Stimulated activated memory B cell treated with anti-CD40 and anti-IgM and Interleukin-4, amounts not matched to agents 10 μg/mL and 1 μg/mL and 100 μg/mL, for 72 hours (primary cell): ENCODE measurements around the gene PLAAT4.
A peak's percentile ranks its signal among the peaks of the same experiment; 100 is the strongest.
"Not testable (repeated sequence)": the region's sequence is repeated elsewhere in the genome, so short reads cannot be mapped to it uniquely, and the experiment has no call there.

Experiments
- ATAC-seq: fragments of 150-1000 bp; cut with Tn5 transposase; 2 replicates; pipeline ENCODE4 v1.10.0; 2021
- H3K27ac Mint-ChIP-seq: one replicate; pipeline ENCODE4 v1.8.0; 2022; ENCODE audit warnings: mild to moderate bottlenecking, mixed read lengths
- H3K27me3 Mint-ChIP-seq: one replicate; pipeline ENCODE4 v1.8.0; 2022; ENCODE audit warnings: mixed read lengths
- H3K36me3 Mint-ChIP-seq: one replicate; pipeline ENCODE4 v1.8.0; 2022; ENCODE audit warnings: mixed read lengths
- H3K4me1 Mint-ChIP-seq: one replicate; pipeline ENCODE4 v1.8.0; 2022; ENCODE audit warnings: mixed read lengths
- H3K4me3 Mint-ChIP-seq: one replicate; pipeline ENCODE4 v1.8.0; 2022; ENCODE audit warnings: mild to moderate bottlenecking, moderate library complexity, mixed read lengths
- H3K9me3 Mint-ChIP-seq: one replicate; pipeline ENCODE4 v1.8.0; 2022; ENCODE audit warnings: mixed read lengths

The PLAAT4 gene

DNA sequence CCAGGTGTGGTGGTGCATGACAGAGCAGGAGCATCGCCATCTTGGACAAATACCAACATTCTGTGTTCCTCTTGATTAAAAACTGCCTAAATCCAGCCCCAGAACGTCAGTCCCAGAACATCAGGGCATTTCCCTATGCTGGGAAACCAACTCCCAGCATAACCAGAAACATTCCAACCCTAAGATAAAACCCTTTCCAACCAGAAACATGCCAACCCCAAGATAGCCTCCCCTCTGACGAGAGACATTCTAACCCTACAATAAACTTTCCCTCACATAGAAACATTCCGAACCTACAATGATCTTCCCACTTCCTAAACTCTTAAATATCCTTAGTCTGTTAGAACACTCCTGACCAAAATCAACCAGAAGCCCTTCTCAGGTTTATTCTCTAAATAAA lies 11.6 kb downstream of the PLAAT4 start:
- H3K27me3 Mint-ChIP-seq, result peaks cover 15% of the 10 kb centered on the region
- H3K4me3 Mint-ChIP-seq, result no peak overlapping the region
- peaks cover 31% of the 10 kb centered on the region for H3K4me1 Mint-ChIP-seq
- no peaks in the 10 kb centered on the region for H3K9me3 Mint-ChIP-seq
- ATAC-seq, result no peak
- peaks cover 9% of the 10 kb centered on the region for H3K36me3 Mint-ChIP-seq
- H3K27ac Mint-ChIP-seq, result no peak overlapping the region

DNA sequence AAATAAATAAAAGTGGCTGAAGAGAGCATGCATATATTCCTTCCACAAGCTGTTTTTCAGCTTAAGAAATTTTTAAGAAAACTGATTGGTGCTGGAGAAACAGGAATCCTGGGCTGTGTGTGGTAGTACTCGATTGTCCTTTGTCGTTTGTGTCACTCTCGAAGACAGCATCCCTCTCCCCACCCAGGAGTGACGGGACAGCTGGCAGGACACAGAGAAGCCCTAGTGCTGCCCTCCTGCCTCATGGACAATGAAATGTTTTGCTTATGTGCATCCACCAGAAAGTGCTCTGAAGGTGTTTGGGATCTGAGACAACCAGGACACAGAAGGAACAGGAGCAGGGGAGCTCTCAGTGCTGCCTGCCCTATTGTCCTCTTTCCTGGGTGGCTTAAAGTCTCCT lies 12.8 kb downstream of the PLAAT4 start:
- no peak for ATAC-seq
- peaks cover 15% of the 10 kb centered on the region for H3K27me3 Mint-ChIP-seq
- peaks cover 28% of the 10 kb centered on the region for H3K4me1 Mint-ChIP-seq
- H3K36me3 Mint-ChIP-seq, result peaks cover 9% of the 10 kb centered on the region
- no peak overlapping the region for H3K4me3 Mint-ChIP-seq
- no peak overlapping the region for H3K27ac Mint-ChIP-seq
- no peaks in the 10 kb centered on the region for H3K9me3 Mint-ChIP-seq

DNA sequence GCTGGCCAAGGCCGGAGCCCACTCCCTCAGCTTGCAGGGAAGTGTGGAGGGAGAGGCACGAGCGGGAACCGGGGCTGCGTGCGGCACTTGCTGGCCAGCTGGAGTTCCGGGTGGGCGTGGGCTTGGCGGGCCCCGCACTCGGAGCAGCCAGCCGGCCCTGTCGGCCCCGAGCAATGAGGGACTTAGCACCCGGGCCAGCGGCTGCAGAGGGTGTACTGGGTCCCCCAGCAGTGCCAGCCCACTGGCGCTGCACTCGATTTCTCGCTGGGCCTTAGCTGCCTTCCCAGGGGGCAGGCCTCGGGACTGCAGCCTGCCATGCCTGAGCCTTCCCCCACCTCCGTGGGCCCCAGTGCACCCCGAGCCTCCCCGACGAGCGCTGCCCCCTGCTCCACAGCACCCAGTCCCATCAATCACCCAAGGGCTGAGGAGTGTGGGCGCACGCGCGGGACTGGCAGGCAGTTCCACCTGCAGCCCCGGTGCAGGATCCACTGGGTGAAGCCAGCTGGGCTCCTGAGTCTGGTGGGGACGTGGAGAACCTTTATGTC lies 13.6 kb downstream of the PLAAT4 start:
- not testable (repeated sequence) for H3K4me3 Mint-ChIP-seq, H3K9me3 Mint-ChIP-seq, H3K27ac Mint-ChIP-seq, H3K36me3 Mint-ChIP-seq, ATAC-seq
- H3K27me3 Mint-ChIP-seq, result peaks cover 15% of the 10 kb centered on the region
- peaks cover 26% of the 10 kb centered on the region for H3K4me1 Mint-ChIP-seq

DNA sequence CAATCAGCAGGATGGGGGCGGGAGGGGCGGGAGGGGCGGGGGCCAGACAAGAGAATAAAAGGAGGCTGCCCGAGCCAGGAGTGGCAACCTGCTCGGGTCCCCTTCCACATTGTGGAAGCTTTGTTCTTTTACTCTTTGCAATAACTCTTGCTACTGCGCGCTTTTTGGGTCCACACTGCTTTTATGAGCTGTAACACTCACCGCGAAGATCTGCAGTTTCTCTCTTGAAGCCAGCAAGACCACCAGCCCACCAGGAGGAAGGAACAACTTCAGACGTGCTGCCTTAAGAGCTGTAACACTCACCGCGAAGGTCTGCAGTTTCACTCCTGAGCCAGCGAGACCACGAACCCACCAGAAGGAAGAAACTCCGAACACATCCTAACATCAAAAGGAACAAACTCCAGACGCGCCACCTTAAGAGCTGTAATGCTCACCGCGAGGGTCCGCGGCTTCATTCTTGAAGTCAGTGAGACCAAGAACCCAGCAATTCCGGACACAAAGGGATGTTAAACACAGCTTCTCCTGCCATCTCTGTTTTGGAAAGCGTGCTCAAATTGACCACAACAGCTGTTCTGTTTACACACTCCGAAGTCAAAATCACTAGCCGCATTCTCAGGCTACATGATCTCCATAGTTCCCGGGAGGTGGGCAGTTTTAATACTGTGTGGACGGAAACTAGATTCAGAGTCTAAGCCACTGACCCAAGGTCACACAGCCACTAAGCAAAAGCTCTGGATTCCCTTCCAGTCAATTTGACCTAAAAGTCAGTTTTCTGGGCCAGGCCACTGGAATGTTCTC lies 14.7 kb downstream of the PLAAT4 start:
- Mint-ChIP-seq H3K36me3 (peaks cover 9% of the 10 kb centered on the region), H3K27me3 (peaks cover 15% of the 10 kb centered on the region), H3K4me1 (peaks cover 26% of the 10 kb centered on the region), H3K4me3 (no peak overlapping the region), H3K27ac (no peak overlapping the region), H3K9me3 (no peaks in the 10 kb centered on the region)
- no peak for ATAC-seq

DNA sequence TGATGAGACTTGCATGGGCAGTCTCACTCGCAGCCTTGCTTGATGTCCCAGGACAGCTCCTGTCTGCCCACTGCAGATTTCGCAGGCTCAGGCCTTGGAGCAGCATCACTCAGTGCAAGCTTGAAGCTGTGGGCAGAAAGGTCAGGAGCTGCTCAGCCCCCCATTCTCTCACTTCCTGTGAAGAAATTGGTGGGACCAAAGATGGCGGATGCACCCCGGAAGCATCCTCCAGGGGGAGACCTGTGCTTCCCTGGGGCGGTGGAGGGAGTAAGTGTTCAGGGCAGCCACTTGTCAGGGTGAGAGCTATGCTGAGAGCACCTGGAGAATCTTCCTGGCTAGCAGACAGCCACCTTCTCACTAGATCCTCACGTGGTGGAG lies 15.3 kb downstream of the PLAAT4 start:
- Mint-ChIP-seq H3K36me3 (peaks cover 3% of the 10 kb centered on the region), H3K9me3 (no peaks in the 10 kb centered on the region), H3K4me1 (peaks cover 26% of the 10 kb centered on the region), H3K27ac (no peak overlapping the region), H3K27me3 (peaks cover 15% of the 10 kb centered on the region), H3K4me3 (no peak overlapping the region)
- no peak for ATAC-seq

DNA sequence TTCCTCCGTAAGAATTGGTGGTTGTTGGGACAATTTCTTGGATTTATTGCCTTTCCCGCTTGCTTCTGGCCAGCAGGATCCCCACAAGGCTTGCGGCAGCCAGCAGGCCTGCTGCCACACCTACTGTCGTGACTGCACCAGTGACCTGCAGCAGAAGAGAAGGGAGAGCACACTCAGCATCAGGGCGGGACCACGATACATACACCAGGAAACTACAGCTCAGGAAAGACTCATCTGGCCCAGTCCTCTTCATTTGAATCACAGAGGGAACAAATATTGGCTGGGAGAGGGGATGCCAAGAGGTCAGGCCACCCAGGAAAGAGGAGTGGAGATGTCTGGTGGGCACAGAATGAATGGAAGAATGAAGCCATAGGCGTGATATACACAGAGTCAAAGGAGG lies 16.3 kb downstream of the PLAAT4 start:
- Mint-ChIP-seq H3K4me3 (no peak overlapping the region), H3K27me3 (peaks cover 15% of the 10 kb centered on the region), H3K9me3 (no peaks in the 10 kb centered on the region), H3K4me1 (peaks cover 26% of the 10 kb centered on the region), H3K36me3 (no peaks in the 10 kb centered on the region), H3K27ac (no peak overlapping the region)
- ATAC-seq, result no peak

DNA sequence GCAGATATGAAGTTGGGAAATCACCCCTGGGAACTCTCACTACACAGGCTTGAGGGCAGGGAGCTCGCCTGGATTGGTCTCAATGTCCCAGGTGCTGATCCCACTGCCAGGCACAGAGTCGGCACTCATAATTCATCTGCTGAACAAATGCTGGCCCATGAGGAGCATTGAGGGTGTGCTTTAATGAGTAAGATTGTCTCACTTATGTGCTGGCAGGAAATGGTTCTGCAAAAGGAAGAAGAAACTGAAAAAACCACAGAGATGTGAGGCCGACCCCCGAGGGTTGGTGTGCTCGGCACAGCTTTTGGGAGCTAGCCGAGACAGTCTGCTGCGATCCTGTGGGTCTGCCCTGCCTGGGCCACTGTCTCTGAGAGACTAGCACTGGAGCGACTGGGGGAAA lies 17.2 kb downstream of the PLAAT4 start:
- no peaks in the 10 kb centered on the region for H3K36me3 Mint-ChIP-seq
- no peaks in the 10 kb centered on the region for H3K9me3 Mint-ChIP-seq
- peak overlapping the region; percentile 24 for H3K27ac Mint-ChIP-seq
- peaks cover 26% of the 10 kb centered on the region for H3K4me1 Mint-ChIP-seq
- H3K27me3 Mint-ChIP-seq, result peaks cover 15% of the 10 kb centered on the region
- H3K4me3 Mint-ChIP-seq, result peak overlapping the region; percentile 36
- ATAC-seq, result peak; percentile 67

DNA sequence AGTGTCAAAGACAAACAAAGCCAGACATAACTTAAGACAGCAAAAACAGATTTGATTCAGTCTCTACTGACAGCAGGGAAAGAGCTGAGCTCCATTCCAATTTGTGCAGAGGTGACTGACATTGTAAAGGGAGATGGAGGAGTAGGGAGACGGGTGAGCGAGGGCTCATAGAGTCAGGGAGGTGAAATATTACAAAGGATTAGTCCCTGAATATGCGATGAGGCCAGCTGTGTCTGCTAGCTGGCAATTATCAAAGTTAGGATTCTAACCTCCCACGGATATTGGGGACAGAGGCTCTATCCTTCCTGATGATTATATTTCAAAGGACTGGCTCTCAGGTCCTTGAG lies 18.2 kb downstream of the PLAAT4 start:
- no peak for ATAC-seq
- Mint-ChIP-seq H3K27ac (no peak overlapping the region), H3K27me3 (peaks cover 17% of the 10 kb centered on the region), H3K4me1 (peaks cover 26% of the 10 kb centered on the region), H3K9me3 (no peaks in the 10 kb centered on the region), H3K36me3 (no peaks in the 10 kb centered on the region), H3K4me3 (no peak overlapping the region)

DNA sequence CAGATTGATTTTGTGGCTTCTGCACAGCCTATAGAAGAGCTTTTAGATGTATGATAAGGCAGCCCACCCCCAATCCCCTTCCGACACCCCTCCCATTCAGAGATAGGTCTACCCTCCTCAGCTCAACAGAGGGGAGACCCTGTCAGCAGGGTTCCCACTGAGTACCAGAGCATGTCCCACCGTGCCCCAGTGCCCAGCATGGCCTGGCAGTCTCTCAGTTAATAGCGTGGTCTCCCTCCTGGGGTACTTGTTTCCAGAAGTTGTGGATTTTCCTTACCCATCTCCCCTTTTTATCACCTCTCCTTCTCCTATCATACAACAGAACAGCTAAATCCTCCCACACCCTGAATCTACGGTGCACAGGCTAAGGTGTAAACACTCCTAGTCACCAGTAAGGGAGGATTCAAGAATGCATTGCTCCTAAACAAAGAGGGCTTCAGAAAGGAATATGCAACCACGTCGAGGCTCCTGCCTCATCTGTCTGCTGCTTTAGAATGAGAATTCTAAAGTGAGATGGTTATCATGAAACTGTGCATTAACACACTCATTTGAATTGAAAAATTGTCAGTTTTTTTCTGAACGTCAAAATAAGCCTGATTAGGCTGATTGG lies 19.9 kb downstream of the PLAAT4 start:
- no peak overlapping the region for H3K4me3 Mint-ChIP-seq
- no peaks in the 10 kb centered on the region for H3K9me3 Mint-ChIP-seq
- H3K4me1 Mint-ChIP-seq, result peaks cover 21% of the 10 kb centered on the region
- H3K27me3 Mint-ChIP-seq, result peaks cover 21% of the 10 kb centered on the region
- no peak overlapping the region for H3K27ac Mint-ChIP-seq
- H3K36me3 Mint-ChIP-seq, result no peaks in the 10 kb centered on the region
- no peak for ATAC-seq

DNA sequence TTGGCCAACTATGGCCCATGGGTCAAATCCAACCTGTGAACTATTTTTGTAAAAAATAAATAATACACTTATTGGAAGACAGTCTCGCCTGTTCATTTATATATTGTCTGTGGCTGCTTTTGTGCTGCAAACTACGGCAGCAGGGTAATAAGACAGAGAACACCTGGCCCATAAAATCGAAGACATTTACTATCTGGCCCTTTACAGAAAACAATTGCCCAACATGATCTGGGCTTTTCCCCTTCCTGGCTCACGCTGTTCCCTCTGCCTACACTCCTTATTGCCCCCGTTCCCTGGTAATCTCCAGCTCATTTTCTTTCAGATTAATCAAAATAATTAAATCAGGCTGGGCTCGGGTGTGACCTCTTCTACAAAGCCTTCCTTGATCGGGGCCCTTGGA lies 21.0 kb downstream of the PLAAT4 start:
- Mint-ChIP-seq H3K27ac (no peak overlapping the region), H3K36me3 (no peaks in the 10 kb centered on the region), H3K4me3 (no peak overlapping the region), H3K4me1 (peaks cover 16% of the 10 kb centered on the region), H3K9me3 (no peaks in the 10 kb centered on the region), H3K27me3 (peaks cover 15% of the 10 kb centered on the region)
- ATAC-seq, result no peak

DNA sequence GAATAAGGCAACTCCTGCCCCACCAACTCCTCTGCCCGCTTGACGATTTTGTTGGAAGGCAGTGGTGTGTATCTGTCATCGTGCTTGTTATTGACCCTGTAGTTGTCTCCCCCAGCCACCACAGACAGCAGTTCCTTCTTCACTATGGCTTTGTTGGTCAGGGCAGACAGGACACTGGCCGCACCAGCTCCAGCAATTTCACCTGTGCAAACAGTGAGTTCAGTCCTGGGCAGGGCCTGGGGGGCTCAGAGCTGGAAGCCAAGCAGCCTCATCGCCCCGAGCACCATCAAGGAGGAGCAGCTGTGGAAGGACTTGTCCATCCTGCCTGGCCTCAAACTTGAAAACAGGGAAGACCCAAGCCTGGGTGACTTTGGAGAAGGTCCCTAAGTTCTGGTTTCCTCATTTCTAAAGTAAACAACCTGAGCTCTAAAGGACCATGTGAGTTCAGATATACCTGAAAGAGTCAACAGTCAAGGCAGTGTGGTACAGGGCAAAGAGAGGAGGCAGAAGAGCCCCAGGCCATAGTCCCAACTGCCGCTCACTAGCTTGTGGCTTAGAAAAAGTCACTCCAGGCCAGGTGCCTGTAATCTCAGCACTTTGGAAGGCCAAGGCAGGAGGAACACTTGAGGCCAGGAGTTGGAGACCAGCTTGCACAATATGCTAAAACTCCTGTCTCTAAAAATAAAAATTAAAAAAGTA lies 22.0 kb downstream of the PLAAT4 start:
- Mint-ChIP-seq H3K4me3 (no peak overlapping the region), H3K27me3 (peaks cover 9% of the 10 kb centered on the region), H3K9me3 (no peaks in the 10 kb centered on the region), H3K27ac (no peak overlapping the region), H3K36me3 (no peaks in the 10 kb centered on the region), H3K4me1 (peaks cover 10% of the 10 kb centered on the region)
- ATAC-seq, result no peak

DNA sequence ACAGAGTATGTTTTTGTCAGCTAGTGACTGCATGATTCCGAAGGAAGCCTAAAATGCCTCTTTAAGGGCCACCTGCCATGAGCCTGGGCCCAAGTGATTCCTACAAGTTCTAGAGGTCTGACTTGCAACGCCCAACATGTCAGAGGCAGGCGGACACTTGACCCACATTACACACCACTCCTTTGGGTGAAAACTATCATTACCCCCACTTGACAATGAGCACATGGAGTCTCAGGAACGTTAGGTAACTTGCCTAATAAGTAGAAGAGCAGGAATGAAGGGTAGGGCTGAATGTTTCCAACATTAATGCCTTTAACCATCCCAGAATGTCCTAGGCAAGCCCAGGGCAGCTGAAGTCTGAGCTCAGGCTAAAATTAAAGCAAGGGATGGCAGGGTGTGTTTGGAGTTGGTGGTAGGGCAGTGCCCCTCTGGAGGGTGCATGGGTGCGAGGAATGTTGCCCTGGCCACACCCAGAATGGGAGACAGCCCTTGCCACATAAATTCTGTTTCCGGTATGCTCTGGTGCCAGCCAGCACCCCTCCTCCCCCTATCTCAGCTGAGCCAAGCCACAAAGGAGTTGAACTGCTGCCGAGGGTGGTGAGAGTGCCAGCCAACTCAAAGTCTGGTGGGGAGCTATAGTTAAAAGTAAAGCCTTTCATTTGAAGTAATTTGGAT lies 24.0 kb downstream of the PLAAT4 start:
- no peaks in the 10 kb centered on the region for H3K9me3 Mint-ChIP-seq
- H3K4me3 Mint-ChIP-seq, result no peak overlapping the region
- ATAC-seq, result no peak
- peaks cover 9% of the 10 kb centered on the region for H3K27me3 Mint-ChIP-seq
- H3K4me1 Mint-ChIP-seq, result peaks cover 22% of the 10 kb centered on the region
- no peaks in the 10 kb centered on the region for H3K36me3 Mint-ChIP-seq
- no peak overlapping the region for H3K27ac Mint-ChIP-seq

DNA sequence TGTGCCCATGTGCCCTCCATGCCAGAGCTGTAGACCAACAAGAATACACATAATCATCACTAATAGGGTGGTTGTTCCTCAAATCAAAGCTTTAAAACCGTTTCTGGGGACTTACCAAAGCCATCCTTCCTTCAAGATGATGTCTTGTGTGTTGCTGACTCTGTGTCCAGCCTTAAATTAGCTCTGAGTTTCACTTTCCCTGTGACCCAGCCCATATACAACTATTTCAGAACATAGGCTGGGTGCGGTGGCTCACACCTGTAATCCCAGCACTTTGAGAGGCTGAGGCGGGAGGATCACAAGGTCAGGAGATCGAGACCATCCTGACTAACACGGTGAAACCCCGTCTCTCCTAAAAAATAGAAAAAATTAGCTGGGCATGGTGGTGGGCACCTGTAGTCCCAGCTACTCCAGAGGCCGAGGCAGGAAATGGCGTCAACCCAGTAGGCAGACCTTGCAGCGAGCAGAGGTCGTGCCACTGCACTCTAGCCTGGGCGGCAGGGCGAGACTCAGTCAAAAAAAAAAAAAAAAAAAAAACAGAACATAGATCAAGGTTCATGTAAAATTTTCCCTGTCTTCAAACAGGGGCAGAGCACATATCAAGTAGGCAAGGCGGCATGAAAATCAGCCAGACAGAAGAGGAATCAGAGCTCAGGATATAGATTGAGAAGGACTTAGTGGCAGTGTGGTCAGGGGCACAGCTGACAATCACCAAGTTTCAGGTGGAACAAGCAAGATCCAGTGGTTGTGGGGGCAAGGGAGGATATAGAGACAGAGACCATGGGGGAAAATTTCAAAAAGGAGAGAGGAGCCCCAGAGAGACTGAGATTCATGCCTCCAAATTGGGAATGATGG lies 26.8 kb downstream of the PLAAT4 start, which contains the start of gene PLAAT2:
Gene PLAAT2, minus strand, starts transcription at position 179 of the 855 bp plus-strand sequence. Its CDS starts 55 bp downstream, at position 124.
- H3K27me3 Mint-ChIP-seq, result peaks cover 9% of the 10 kb centered on the region
- H3K36me3 Mint-ChIP-seq, result no peaks in the 10 kb centered on the region
- peaks cover 40% of the 10 kb centered on the region for H3K4me1 Mint-ChIP-seq
- no peak within 1 kb of the TSS for H3K4me3 Mint-ChIP-seq
- ATAC-seq, result no peak
- no peak within 1 kb of the TSS for H3K27ac Mint-ChIP-seq
- no peaks in the 10 kb centered on the region for H3K9me3 Mint-ChIP-seq

DNA sequence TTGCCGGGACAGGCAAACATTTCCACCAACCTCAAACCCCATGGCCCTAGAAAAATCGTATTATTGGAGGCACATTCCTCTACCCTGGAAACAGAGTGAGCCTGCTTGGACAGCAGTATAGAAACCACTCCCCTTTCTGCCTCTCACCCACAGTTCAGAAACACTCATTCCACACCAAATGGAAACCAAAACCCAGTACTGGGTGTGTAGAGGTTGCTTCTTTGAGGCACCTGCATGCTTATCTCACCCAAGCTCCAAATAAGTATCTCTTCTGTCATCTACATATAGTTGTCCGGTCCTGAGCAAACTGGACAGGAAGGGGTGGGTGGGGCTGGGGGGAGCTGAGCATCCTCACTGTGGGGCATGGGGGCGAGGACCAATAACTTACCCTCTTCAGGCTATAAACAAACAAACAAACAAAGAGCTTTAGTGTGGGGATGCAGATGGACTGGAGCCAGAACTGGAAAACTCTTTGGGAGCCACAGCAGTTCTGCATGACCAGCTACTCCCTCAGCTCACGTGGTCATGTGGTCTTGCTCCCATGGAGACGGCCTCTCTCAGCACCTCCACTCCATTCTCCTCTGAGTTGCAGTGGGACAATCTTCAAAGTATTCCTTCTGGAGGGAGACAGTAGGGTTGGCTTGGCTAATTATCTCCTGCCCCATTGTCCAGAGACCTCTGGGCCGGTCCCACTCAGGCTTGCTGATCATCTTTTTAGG lies 27.6 kb downstream of the PLAAT4 start:
- H3K27ac Mint-ChIP-seq, result no peak overlapping the region
- peaks cover 40% of the 10 kb centered on the region for H3K4me1 Mint-ChIP-seq
- H3K9me3 Mint-ChIP-seq, result no peaks in the 10 kb centered on the region
- H3K4me3 Mint-ChIP-seq, result no peak overlapping the region
- H3K27me3 Mint-ChIP-seq, result peaks cover 9% of the 10 kb centered on the region
- ATAC-seq, result peak; percentile 66
- H3K36me3 Mint-ChIP-seq, result no peaks in the 10 kb centered on the region
